ENCODE data around the gene BTN3A1. TPM values are rescaled to one million over a fixed set of nuclear protein-coding genes. Genes with fewer than 3 reads are reported as not detected.
A peak's percentile ranks its signal among the peaks of the same experiment; 100 is the strongest.

BTN3A1 gene
- total and polyA plus RNA-seq, 2 of the 8 experiments (the other 6 are each of a cell fraction or from before 2014, with no cell fraction given) = 4.7 to 5.6 TPM

GRCh38 chr6:26427451-26427809 is 25.4 kb downstream of the BTN3A1 start:
- no peak overlapping the region for H3K18ac ChIP-seq (ENCODE audit: extremely low read depth, low read length)
- H3K79me1 ChIP-seq (ENCODE audit: low read depth, low read length) = no peaks in the 10 kb centered on the region
- H4K20me1 ChIP-seq (replicated peaks in 1 of 2; ENCODE audit: control insufficient read depth in 1 of 2, insufficient read depth in 2 of 2, low read length in 2 of 2) = no peaks in the 10 kb centered on the region
- H3K9ac ChIP-seq (replicated peaks in 1 of 4; ENCODE audit: extremely low read depth in 1 of 4, low read depth in 3 of 4, low read length in 3 of 4) = no peak overlapping the region; a peak in 1 of 7 replicates
- H2AK5ac ChIP-seq (ENCODE audit: low read depth, low read length) = no peak overlapping the region
- no peak overlapping the region for H2BK5ac ChIP-seq (ENCODE audit: low read depth, low read length)
- no peaks in the 10 kb centered on the region for H3K27me3 ChIP-seq (replicated peaks in 1 of 4; ENCODE audit: control insufficient read depth in 3 of 4, extremely low read depth in 1 of 4, insufficient read depth in 3 of 4, low read length in 3 of 4)
- no peak overlapping the region for H3K4me2 ChIP-seq (ENCODE audit: insufficient read depth in 1 of 2, low read depth in 2 of 2, low read length in 2 of 2)
- H2BK15ac ChIP-seq (ENCODE audit: low read length) = no peak overlapping the region
- no peak overlapping the region for H3K4ac ChIP-seq (replicated peaks; ENCODE audit: insufficient read length, low read depth, low read length)
- H4K8ac ChIP-seq (ENCODE audit: extremely low read depth, insufficient read depth, low read length) = no peak overlapping the region
- no peaks in the 10 kb centered on the region; a peak in 1 of 4 replicates for H3K9me3 ChIP-seq (ENCODE audit: insufficient read depth in 2 of 2, low read depth in 1 of 2, low read length in 1 of 2)
- H3K4me3 ChIP-seq (ENCODE audit: extremely low read depth in 1 of 4, insufficient read depth in 2 of 4, low read depth in 3 of 4, low read length in 4 of 4) = no peak overlapping the region
- peak; percentile 88 for TF ChIP-seq MAFK (IDR thresholded peaks at IDR 0.05; ENCODE audit: low read depth, low read length)
- TF ChIP-seq EZH2 (IDR thresholded peaks at IDR 0.05; ENCODE audit: low read depth, low read length, severe bottlenecking) = no peak
- H4K91ac ChIP-seq (replicated peaks; ENCODE audit: insufficient read length, low read length) = no peak overlapping the region
- no peak overlapping the region for H4K5ac ChIP-seq (ENCODE audit: insufficient read length, low read depth, low read length)
- no peaks in the 10 kb centered on the region for H3K4me1 ChIP-seq (replicated peaks in 1 of 4; ENCODE audit: control insufficient read depth in 3 of 4, insufficient read depth in 4 of 4, low read length in 3 of 4)
- no peak for DNase-seq (ENCODE audit: low read depth in 1 of 2, low spot score in 2 of 2)
- no peaks in the 10 kb centered on the region for H3K23me2 ChIP-seq (ENCODE audit: low read depth, low read length)
- POLR2A ChIA-PET (ENCODE audit: partially characterized antibody) = no interaction called here
- no peak overlapping the region for H2BK20ac ChIP-seq (ENCODE audit: low read length)
- H3K36me3 ChIP-seq (ENCODE audit: control insufficient read depth in 2 of 4, insufficient read depth in 4 of 4, low read length in 3 of 4) = peaks cover 0 to 20% (median 6%) of the 10 kb centered on the region in 4 experiments; a peak in 6 of 8 replicates
- no peak overlapping the region for H2AFZ ChIP-seq (ENCODE audit: low read length)
- H2BK120ac ChIP-seq (replicated peaks; ENCODE audit: low read depth, low read length) = no peak overlapping the region
- H3K79me2 ChIP-seq (ENCODE audit: control insufficient read depth in 1 of 2, insufficient read depth in 2 of 2, low read length in 2 of 2) = no peaks in the 10 kb centered on the region
- no peak overlapping the region for H3K56ac ChIP-seq (replicated peaks; ENCODE audit: insufficient read length, low read depth, low read length)
- CTCF ChIA-PET (ENCODE audit: partially characterized antibody) = interaction anchor here (0.8 kb wide), 1 partner anchor 168 kb away, joined by 3 read pairs; no protein-coding TSS in a partner anchor
- H3K27ac ChIP-seq (ENCODE audit: low read depth, low read length) = no peak overlapping the region
- H3K14ac ChIP-seq (ENCODE audit: insufficient read length) = no peak overlapping the region
- H3K23ac ChIP-seq (ENCODE audit: insufficient read length) = no peak overlapping the region
- WGBS, 2 experiments (ENCODE audit: extremely low coverage in 1 of 2, insufficient coverage in 1 of 2, insufficient read length in 1 of 2, insufficient replicate concordance in 2 of 2, low coverage in 1 of 2, low lambda C conversion rate in 2 of 2, missing lambda C conversion rate in 1 of 2) = 97% methylated on average over 3 of the region's 3 CpGs; no CpG with 5 or more reads in 1 of the 2 experiments
- no peak for FAIRE-seq
- H2BK12ac ChIP-seq (ENCODE audit: low read depth, low read length) = no peak overlapping the region

Measured in H1 (cell line).